DOHH2 (cell line): ENCODE measurements around the gene IGSF3.

ENCODE experiments used
- H3F3A ChIP-seq: fragments of 200-600 bp; sonication (generic), shearing (Covaris generic); 2 replicates; pipeline ENCODE4 v1.6.0; 2016; ENCODE audit warnings: antibody characterized with exemption, mild to moderate bottlenecking; ENCODE audit not compliant: control insufficient read depth, insufficient read depth
- H3K27ac ChIP-seq: fragments of 200-600 bp; sonication (generic); 2 replicates; pipeline ENCODE4 v1.5.1; 2014; ENCODE audit warnings: low read depth, mild to moderate bottlenecking, low read length, moderate library complexity
- H3K27me3 ChIP-seq: fragments of 200-600 bp; sonication (generic); 2 replicates; pipeline ENCODE4 v1.6.1; 2014; ENCODE audit warnings: mild to moderate bottlenecking, low read length, mixed read lengths; ENCODE audit not compliant: control insufficient read depth
- H3K36me3 ChIP-seq: fragments of 200-600 bp; sonication (generic); 2 replicates; pipeline ENCODE4 v1.6.1; 2014; ENCODE audit warnings: mild to moderate bottlenecking, low read length, moderate library complexity, mixed read lengths; ENCODE audit not compliant: control insufficient read depth
- H3K4me1 ChIP-seq: fragments of 200-600 bp; sonication (generic); 2 replicates; pipeline ENCODE4 v1.6.1; 2014; ENCODE audit warnings: mild to moderate bottlenecking, low read length, mixed read lengths; ENCODE audit not compliant: control insufficient read depth
- H3K4me2 ChIP-seq: fragments of 200-600 bp; sonication (generic); 2 replicates; pipeline ENCODE4 v1.6.0; 2014; ENCODE audit warnings: mild to moderate bottlenecking, low read length, moderate library complexity
- H3K4me3 ChIP-seq: fragments of 200-600 bp; sonication (generic); 2 replicates; pipeline ENCODE4 v1.5.1; 2014; ENCODE audit warnings: mild to moderate bottlenecking, low read length, mixed read lengths
- H3K79me2 ChIP-seq: fragments of 200-600 bp; sonication (generic); 2 replicates; pipeline ENCODE4 v1.6.1; 2014; ENCODE audit warnings: mild to moderate bottlenecking, low read length, mixed read lengths; ENCODE audit not compliant: control insufficient read depth
- H3K9me2 ChIP-seq: fragments of 200-600 bp; sonication (generic); replicated peaks from 2 replicates; pipeline ENCODE4 v1.6.1; 2014; ENCODE audit warnings: mild to moderate bottlenecking, low read length, mixed read lengths; ENCODE audit not compliant: control insufficient read depth
- H3K9me3 ChIP-seq: fragments of 200-600 bp; sonication (generic); 2 replicates; pipeline ENCODE4 v1.6.1; 2014; ENCODE audit warnings: antibody characterized with exemption, low read length, mixed read lengths; ENCODE audit not compliant: control insufficient read depth, insufficient read depth
- H4K20me1 ChIP-seq: fragments of 200-600 bp; sonication (generic); 2 replicates; pipeline ENCODE4 v1.6.0; 2014; ENCODE audit warnings: low read depth, mild to moderate bottlenecking, antibody characterized with exemption, low read length, moderate library complexity; ENCODE audit not compliant: control insufficient read depth, insufficient read depth
- CTCF ChIP-seq: fragments of 200-600 bp; sonication (generic); IDR thresholded peaks from one replicate; pipeline ENCODE4 v1.5.1; 2014; ENCODE audit warnings: antibody characterized with exemption, mild to moderate bottlenecking, low read depth, low read length; ENCODE audit not compliant: poor library complexity, severe bottlenecking
- EZH2phosphoT487 ChIP-seq: fragments of 200-600 bp; sonication (generic); IDR thresholded peaks from 2 replicates; pipeline ENCODE4 v1.6.1; 2017; ENCODE audit warnings: borderline replicate concordance, mild to moderate bottlenecking, antibody characterized with exemption, low read length, moderate library complexity, mixed read lengths

Gene IGSF3

GRCh38 chr1:116698244-116698595 lies 30.7 kb upstream of the IGSF3 start:
- no peak for TF ChIP-seq CTCF
- no peak for TF ChIP-seq EZH2phosphoT487
- Histone ChIP-seq H3K4me2 (no peak overlapping the region), H3K9me3 (no peaks in the 10 kb centered on the region), H3K4me3 (no peak overlapping the region), H3F3A (no peaks in the 10 kb centered on the region), H3K9me2 (no peaks in the 10 kb centered on the region), H3K4me1 (peaks cover 7% of the 10 kb centered on the region; the same call in 1 of the 2 replicates), H3K79me2 (no peaks in the 10 kb centered on the region), H3K27ac (no peak overlapping the region), H3K27me3 (no peaks in the 10 kb centered on the region), H4K20me1 (no peaks in the 10 kb centered on the region), H3K36me3 (no peaks in the 10 kb centered on the region)

GRCh38 chr1:116697548-116698243 lies 30.2 kb upstream of the IGSF3 start:
- H3K4me3 ChIP-seq: no peak overlapping the region
- H4K20me1 ChIP-seq: no peaks in the 10 kb centered on the region
- H3K79me2 ChIP-seq: no peaks in the 10 kb centered on the region
- H3K36me3 ChIP-seq: no peaks in the 10 kb centered on the region
- no peak overlapping the region for H3K27ac ChIP-seq
- H3F3A ChIP-seq: no peaks in the 10 kb centered on the region
- H3K27me3 ChIP-seq: no peaks in the 10 kb centered on the region
- TF ChIP-seq EZH2phosphoT487: no peak
- TF ChIP-seq CTCF: no peak
- no peaks in the 10 kb centered on the region for H3K9me2 ChIP-seq
- no peak overlapping the region for H3K4me2 ChIP-seq
- H3K4me1 ChIP-seq: peaks cover 7% of the 10 kb centered on the region; the same call in 1 of the 2 replicates
- H3K9me3 ChIP-seq: no peaks in the 10 kb centered on the region

GRCh38 chr1:116694524-116694923 lies 27.0 kb upstream of the IGSF3 start:
- Histone ChIP-seq H4K20me1 (no peaks in the 10 kb centered on the region), H3K4me3 (no peak overlapping the region), H3K9me2 (no peaks in the 10 kb centered on the region), H3K27ac (no peak overlapping the region), H3K9me3 (no peaks in the 10 kb centered on the region), H3K4me1 (peaks cover 7% of the 10 kb centered on the region; the same call in 1 of the 2 replicates), H3F3A (no peaks in the 10 kb centered on the region), H3K79me2 (no peaks in the 10 kb centered on the region), H3K36me3 (no peaks in the 10 kb centered on the region), H3K4me2 (no peak overlapping the region), H3K27me3 (no peaks in the 10 kb centered on the region)
- no peak for TF ChIP-seq CTCF
- TF ChIP-seq EZH2phosphoT487: no peak
